Skin epidermis (tissue), 12 donors: Measurements from ENCODE around the gene VASH2.
"Not testable (repeated sequence)": the region's sequence is repeated elsewhere in the genome, so short reads cannot be mapped to it uniquely, and the experiment has no call there.

Source experiments
- H3K27ac ChIP-seq, 21 experiments: fragments of 200-600 bp; sonication (generic) in 11 of 21; one replicate each; pipeline ENCODE4 v1.5.0; 2020; ENCODE audit warnings: mild to moderate bottlenecking in 3 of 21, inconsistent platforms in 2 of 21, moderate library complexity in 2 of 21
- H3K4me3 ChIP-seq, 7 experiments: fragments of 200-600 bp; sonication (generic) in 2 of 7; one replicate each; pipeline ENCODE4 v1.5.0; 2020; ENCODE audit warnings: inconsistent platforms in 2 of 7, mild to moderate bottlenecking in 2 of 7, moderate library complexity in 1 of 7

The VASH2 gene

DNA sequence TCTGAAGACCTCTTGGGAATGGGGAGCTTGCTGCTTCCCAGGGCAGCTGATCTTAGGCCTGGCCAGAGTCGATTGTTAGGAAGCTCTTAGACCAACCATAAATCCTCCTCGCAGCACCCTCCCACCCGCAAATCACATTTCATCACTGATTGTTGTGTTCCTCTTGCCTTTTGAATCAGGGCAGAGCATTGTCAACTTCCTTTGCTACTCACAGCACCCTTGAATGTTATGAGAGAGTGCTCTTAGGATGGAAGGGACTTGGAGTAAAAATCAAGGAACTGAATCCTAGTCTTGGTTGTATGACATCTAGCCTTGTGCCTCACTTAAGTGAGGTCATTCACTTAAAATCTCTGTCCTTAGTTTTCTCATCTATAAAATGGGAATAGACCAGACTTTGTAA lies 3.0 kb downstream of the VASH2 start:
- H3K27ac ChIP-seq: no peak overlapping the region
- H3K4me3 ChIP-seq: no peak overlapping the region

DNA sequence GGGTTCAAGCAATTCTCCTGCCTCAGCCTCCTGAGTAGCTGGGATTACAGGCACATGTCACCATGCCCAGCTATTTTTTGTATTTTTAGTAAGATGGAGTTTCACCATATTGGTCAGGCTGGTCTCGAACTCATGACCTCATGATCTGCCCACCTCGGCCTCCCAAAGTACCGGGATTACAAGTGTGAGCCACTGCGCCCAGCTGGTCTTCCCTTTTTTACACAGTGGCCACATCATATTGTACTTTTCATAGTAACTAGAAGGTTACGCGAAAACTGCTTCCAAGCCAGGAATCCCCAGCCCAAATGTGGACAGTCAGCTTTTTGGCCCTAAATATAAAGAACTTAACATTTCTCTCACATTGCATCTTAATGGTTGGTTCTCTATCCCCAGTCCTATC lies 4.2 kb downstream of the VASH2 start:
- no peak overlapping the region for H3K4me3 ChIP-seq
- H3K27ac ChIP-seq: no peak overlapping the region

DNA sequence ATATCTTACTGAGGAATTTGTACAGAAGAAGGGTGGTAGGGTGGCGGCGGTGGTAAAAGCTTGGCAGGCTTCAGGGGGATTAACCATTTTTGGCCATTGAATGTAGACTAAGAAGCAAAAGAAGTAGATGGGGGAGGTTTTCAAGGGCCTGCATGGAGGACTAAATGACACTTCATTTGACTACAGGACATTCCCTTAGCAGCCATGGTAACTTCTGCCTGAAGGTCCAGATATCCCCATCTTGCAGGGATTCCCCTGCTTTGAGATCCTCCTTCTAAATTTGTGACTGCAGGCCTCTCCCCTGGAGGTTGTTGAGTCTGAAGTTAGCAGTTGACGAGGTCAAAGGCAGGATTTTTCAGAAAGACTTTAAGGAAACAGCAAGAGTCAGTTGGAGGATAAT lies 4.8 kb downstream of the VASH2 start:
- Histone ChIP-seq H3K27ac (no peak overlapping the region), H3K4me3 (no peak overlapping the region)

DNA sequence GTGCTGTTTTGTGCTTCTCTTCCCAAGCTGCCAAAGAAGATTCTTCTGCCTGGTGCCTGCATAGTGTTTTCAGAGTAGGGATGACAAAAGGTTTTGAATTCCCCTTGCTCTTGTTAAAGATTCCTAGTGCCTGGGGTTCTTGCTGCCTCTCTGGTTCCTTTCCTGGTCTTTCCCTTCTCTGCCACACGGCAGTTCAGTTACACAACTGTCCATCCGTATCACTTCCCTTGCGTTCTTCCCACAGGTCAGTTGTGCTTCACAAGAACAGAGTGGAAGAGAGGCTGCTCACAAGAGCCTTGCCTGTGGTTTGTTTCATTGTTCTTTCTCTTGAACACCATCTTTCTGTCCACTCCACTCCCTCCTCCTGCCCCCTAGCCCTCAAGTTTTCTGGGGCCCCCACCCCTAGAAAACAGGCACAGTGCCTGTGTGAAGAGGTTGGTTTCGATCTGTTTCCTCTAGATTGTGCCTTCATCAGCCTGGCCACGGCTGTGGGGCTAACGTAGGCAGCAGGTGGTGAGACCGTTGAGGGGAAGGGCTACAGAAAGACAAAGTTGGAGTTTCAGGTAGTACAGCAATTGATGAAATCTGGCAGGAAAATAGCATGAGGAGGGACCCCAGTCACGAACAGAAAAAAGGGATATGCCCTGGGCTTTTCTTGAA lies 5.8 kb downstream of the VASH2 start:
- Histone ChIP-seq H3K4me3 (no peak overlapping the region), H3K27ac (no peak overlapping the region)

DNA sequence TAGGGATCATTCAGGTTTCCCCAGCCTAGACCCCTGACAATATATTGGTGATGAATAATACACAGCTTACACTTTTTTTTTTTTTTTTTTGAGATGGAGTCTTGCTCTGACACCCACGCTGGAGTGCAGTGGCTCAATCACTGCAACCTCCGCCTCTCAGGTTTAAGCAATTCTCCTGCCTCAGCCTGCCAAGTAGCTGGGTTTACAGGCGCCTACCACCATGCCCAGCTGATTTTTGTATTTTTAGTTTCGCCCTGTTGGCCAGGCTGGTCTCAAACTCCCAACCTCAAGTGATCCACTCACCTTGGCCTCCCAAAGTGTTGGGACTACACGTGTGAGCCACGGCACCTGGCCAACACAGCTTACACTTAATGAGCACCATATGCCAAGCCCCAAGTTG lies 7.2 kb downstream of the VASH2 start:
- H3K27ac ChIP-seq: no peak overlapping the region
- H3K4me3 ChIP-seq: no peak overlapping the region

DNA sequence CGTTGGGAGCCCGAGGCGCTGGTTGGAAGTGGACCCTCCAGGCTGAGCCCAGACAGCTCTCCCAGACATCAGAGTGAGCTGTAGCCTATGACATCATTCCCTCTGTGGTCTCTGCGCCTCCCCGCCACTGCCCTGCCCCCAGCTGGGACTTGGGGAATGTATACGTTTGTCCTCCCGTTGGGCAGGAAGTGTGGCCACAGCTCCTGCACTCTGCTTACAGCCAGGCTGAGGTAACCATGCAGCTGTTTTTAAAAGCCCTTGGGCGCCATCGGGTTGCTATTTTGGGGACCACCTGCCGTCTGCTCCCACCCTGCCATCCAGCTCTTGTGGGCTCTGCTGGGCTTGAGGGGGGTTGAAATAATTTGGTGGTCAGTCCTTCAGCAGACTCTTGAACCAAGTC lies 7.8 kb downstream of the VASH2 start:
- Histone ChIP-seq H3K27ac (no peak overlapping the region), H3K4me3 (no peak overlapping the region)

DNA sequence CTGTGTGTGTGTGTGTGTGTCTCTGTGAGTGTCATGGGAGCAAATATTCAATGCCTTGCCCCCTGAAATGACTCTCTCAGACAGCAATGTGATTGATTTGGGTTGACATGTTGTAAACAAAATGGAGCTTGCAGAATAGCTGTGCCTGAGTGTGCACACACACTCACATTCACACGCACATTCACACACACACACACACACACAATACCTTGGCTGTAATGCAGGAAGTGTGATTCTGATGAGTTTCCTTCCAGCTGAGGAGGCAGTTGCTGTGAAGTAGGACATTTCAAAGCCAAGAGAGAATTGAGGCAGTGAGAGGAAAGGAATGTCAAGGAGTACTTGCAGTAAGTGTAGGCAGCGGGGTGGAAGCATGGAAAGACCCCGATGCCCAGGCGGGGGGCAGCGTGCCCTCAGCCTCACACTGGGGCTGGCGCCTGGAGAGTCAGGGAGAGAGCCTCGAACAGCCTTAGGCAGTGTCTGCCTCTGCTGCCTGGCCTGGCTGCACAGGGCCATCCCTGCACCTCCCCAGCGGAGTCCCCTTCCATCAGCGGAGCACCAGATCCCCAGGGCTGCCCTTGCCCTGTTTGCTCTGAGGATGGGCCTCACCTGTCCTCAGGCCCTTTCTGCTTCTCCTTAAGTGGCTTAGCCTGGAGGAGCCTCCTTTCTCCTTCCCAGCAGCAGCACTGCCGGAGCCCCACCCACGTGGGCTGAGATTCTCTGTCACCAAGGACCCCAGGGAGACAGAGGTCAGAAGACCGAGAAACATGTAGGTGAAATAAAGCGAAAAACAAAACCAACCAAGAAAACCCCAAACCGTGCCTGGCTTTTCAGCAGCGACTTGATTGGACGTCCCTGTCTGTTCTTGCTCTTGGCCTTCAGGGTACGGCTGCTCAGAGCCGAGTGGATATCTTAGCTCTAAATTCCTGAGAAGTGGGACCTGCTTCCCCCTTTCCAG lies 9.2 kb downstream of the VASH2 start:
- Histone ChIP-seq H3K4me3 (no peak overlapping the region), H3K27ac (no peak overlapping the region)

DNA sequence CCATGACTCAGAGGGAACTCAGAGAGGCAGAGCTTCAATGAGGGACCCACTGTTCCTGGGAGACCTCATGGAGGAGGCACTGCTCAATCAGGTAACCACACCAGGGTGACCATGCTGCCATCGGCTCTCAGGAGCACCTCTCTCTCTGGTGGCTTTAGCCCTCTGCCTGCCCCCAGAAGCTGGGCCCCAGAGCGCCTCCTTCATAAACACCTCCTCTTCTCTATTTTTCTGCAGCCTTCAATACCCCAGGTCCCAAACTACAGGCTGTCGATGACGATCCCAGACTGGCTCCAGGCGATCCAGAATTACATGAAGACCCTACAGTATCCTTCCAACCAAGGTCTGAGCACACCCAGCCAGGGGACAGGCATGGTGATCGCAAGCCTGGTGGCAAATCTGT lies 10.6 kb downstream of the VASH2 start:
- Histone ChIP-seq H3K4me3 (no peak overlapping the region), H3K27ac (no peak overlapping the region)

DNA sequence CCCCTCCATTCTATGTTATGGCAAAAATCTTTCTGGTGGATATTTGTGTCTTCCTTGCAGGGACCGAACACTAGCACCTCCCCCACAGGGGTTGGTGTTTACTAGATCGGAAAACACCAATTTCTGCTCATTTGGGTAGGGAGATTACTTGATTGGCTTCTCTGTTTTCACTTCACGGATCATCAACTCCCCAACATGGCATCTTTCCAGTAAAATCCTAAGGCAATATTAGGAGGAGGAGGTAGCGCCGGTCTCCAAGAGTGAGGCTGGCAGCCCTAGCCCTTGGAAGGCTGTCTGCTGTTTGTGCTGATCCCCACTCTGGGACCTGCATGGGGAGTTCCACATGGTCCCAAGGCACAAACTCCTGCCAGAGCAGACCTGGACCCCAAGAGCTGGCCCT lies 12.2 kb downstream of the VASH2 start:
- H3K4me3 ChIP-seq: no peak overlapping the region

DNA sequence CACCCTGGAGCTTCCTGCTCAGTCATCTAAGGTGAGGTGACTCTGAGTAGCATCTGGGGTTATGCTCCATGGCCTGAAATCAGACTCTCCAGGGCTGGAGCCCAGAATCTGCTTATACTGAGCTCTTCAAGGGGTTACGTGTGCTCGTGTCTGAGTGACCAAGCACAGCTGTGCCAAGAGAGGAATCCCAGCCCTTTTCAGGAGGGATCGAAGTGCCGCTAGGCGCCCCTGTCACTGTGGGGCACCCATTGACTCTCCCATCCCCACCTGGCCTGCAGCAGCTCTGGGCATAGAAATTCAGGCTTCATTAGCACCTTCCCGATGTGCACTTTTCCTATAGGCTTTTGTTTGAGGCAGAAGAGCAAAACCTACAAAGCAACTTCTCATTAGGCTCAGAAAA lies 13.8 kb downstream of the VASH2 start:
- Histone ChIP-seq H3K4me3 (no peak overlapping the region), H3K27ac (no peak overlapping the region)

More for the DNA sequence above, 12.2 kb downstream of the VASH2 start:
- no peak overlapping the region for H3K27ac ChIP-seq

DNA sequence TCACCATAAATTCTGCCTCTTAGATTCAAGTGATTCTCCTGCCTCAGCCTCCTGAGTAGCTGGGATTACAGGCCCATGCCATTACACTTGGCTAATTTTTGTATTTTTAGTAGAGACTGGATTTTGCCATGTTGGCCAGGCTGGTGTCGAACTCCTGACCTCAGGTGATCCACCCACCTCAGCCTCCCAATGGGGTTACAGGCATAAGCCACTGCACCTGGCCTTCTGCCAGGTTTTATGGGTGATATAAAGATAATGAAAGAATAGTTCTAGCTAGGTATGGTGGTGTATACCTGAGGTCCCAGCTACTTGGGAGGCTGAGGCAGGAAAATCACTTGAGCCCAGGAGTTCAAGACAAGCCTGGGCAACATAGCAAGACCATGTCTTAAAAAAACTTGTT lies 14.7 kb downstream of the VASH2 start:
- not testable (repeated sequence) for H3K27ac ChIP-seq, H3K4me3 ChIP-seq

DNA sequence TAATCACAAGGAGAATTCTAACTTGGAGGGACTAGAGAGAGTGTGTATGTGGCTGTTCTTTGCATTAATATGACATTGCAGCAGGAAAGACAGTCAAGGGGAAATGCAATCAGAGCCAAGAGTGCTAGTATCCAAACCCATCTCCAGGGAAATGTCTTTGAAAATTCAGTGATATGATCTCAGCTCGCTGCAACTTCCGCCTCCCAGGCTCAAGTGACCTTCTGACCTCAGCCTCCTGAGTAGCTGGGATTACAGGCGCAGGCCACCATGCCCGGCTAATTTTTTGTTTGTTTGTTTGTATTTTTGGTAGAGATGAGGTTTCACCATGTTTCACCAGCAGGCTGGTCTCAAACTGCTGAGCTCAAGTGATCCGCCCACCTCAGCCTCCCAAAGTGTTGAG lies 16.3 kb downstream of the VASH2 start:
- Histone ChIP-seq H3K27ac (no peak overlapping the region), H3K4me3 (no peak overlapping the region)

DNA sequence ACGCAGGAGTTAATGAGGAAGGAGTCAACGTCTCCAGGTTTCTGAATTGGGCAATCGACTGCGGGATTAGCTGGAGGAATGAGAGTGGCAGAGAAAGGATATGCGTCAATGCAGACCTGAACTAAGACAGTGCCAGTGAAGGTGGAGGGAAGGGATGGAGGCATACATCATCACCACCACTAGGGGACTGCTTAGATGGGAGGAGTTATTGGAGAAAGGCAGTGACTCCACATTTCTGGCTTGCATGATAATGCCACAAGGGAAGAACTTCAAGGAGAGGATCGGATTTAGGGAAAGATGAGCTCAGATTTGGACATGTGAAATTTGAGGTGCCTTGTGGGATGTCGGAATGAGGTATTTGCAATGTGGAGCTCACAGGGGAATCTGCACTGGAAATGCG lies 17.5 kb downstream of the VASH2 start:
- H3K27ac ChIP-seq: no peak overlapping the region
- H3K4me3 ChIP-seq: no peak overlapping the region

DNA sequence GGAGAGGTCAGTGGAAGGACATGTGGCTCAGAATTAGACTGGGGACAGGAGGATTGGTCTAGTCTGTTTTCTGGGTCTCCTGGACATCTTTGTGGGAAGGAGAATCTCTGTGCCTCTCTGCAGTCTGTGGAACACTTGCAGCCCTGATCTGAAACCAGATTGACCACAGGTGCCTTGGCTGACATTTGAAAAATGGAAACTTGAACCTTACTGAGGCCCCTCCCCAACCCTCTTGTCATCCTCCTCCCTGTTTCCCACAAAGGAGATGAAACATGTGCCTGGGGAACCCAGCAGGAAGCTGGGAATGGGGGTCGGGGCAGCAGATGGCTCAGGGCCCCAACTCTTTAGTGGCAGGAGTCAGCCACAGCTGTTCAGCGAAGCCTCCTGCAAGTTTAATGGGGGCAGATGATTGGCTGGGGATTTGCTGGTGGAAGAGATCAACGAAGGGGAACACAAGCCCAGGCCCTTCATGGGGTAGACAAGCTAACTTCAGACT lies 18.1 kb downstream of the VASH2 start:
- Histone ChIP-seq H3K27ac (no peak overlapping the region), H3K4me3 (no peak overlapping the region)

DNA sequence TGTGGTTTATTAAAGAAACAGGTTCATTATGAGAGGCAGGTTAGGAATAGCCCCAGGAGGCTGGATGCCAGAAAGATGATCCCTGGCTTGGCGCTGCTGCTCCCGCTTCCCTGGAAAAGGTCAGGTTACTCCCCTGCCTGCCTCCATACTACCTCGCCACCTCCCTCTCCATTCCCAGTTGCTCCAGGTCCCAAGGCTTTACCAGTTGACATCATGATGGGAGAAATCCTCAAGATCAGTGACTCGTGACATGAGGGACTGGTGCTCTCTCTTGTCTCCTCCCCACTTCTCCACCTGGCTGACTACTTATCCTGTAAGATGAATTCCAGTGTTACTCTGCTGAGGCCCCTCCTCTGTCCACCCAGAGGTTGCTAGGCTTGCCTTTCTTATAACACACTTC lies 19.7 kb downstream of the VASH2 start:
- Histone ChIP-seq H3K4me3 (no peak overlapping the region), H3K27ac (no peak overlapping the region)

DNA sequence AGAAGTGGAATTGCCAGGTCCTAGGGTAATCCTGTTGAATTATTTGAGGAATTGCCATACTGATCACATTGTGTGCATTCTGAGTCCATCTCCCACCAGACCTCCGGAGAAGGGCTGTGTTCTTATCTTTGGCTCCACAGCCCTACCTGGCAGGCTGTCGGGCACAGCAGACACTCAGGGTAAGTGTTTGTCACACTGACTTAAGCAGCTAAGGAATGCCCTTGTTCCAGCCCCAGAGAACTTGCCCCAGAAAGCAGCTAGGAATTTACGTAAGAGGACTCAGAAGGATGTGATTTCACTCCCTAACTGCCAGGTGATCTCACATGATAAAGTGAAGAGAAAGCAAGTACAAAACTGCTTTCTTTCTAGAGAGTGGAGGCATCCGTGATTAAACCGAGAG lies 21.0 kb downstream of the VASH2 start:
- no peak overlapping the region for H3K4me3 ChIP-seq
- H3K27ac ChIP-seq: no peak overlapping the region

DNA sequence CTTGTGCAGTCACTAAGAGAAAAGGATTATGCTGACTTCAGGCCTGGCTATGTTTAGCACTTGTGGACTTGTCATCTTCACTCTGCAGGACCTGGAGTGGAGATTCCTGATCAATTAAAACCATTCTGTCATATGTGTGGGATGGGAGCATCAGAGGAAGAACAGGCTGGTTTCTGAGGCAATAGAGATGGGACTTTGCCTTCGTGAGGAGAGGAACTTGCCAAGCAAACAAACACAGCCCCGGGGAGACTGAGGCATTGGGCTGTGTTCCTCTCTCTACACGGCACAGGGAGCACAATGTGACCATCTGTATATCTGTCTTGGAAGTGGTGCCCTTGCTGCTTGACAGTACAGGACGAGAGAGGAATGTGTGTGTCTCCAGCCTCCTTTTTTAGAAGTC lies 23.1 kb downstream of the VASH2 start:
- Histone ChIP-seq H3K27ac (no peak overlapping the region), H3K4me3 (no peak overlapping the region)

DNA sequence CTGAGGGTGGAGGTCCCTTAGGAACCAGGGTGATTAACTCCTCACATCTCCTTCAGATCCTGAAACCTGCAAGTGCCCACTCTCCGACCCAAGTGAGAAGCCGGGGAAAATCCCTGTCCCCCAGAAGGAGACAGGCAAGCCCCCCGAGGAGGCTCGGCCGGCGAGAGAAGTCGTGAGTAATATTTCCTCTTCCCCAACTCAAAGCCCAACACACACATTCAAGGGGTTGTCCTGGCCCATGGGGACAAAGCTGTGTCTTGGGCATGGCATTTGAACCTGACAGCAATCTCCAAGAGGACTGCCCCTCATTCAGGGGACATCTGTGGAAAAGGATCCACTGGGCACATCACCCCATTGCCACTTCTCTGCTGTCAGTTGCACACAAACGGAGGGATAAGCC lies 23.6 kb downstream of the VASH2 start:
- no peak overlapping the region for H3K27ac ChIP-seq

DNA sequence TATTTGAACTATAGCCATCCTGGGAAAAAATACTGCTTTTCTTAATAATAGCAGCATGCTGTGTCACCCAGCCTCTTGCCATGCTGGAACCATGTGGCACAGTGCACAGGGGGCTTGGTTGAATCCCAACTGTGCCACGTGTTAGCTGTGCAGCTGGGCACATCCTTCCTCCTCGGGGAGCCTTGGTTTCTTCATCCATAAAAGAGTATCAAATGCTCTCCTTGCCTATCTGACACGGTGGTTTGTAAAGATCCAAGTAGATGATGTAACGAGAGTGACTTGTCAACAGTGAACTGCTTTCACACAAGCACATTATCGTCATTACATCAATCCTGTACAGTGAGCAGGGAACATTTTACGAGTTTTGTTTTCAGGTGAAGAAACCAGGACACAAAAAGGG lies 24.4 kb downstream of the VASH2 start:
- H3K4me3 ChIP-seq: no peak overlapping the region
- no peak overlapping the region for H3K27ac ChIP-seq

More for the DNA sequence above, 23.6 kb downstream of the VASH2 start:
- no peak overlapping the region for H3K4me3 ChIP-seq

DNA sequence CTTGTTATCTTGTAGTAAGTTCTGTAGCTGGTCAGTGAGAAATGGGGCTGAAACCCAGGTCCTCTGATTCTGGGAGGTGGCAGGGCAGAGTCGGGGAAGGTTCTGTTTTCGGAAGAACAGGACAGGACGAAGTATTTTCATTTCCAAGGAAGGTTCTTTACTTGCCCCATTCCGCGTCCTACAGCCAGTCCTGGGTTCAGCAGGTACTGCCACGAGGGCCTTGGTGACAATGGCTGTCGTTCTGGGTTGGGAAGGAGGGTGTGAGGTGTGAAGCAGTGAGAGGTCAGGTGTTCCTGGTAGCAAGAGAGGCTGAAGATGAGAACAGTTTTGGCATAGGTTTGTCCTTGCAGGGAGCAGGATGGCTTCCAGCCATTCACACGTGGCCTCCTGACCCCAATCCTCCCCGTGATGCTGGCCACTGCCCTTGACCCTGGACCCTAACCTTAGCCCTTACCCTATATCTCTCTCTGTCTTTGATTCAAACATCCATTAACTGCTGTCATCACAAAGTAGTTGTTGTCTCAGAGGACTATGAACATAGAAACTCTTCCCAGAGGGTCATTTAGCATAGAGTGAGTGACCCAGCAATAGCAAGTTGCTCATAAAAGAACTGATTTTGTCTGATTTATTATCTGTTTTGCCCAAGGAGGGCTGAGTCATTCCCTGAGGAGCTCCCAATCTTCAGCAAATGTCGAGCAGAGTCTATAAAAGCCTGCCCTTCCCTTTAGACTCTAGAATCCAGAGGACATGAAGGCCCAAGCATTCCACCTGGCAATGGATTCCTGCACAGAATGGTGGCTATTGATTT lies 25.0 kb downstream of the VASH2 start:
- Histone ChIP-seq H3K27ac (no peak overlapping the region), H3K4me3 (no peak overlapping the region)
